Measurements from ENCODE around the gene GLDN. TPM values are rescaled to one million over a fixed set of nuclear protein-coding genes. Genes with fewer than 3 reads are reported as not detected.

GLDN gene
- polyA plus RNA-seq, 10 donors: 0.17 to 0.88 (median 0.37) TPM

DNA sequence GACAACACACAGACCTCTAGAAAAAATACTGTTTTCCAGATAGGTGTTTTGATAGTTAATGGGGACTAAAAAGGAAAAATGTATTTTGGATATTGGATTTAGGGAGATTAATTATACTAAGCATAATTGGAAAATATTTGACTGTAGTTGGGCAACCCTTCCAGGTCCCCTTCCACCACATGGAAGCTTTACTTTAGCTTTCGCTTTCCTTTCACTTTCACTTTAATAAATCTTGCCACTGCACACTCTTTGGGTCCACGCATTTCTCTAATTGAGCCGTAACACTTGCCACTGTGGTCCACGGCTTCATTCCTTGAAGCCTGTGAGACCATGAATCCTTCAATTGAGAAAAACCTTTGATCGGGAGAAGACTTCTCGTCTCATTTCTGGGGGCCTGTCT lies 15.5 kb downstream of the GLDN start:
- DNase-seq: no peak

DNA sequence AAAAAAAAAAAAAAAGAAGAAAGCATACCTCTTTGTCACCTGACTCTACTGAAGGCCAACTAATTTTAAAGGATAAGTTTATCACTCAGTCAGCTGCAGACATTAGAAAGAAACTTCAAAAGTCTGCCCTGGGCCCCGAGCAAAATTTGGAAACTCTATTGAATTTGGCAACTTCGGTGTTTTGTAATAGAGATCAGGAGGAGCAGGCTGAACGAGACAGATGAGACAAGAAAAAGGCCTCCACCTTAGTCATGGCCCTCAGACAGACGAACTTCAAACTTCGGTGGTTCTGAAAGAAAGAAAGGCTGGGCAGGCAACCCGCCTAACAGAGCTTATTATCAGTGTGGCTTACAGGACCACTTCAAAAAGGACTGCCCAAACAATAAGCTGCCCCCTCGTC lies 18.5 kb downstream of the GLDN start:
- no peak for DNase-seq

DNA sequence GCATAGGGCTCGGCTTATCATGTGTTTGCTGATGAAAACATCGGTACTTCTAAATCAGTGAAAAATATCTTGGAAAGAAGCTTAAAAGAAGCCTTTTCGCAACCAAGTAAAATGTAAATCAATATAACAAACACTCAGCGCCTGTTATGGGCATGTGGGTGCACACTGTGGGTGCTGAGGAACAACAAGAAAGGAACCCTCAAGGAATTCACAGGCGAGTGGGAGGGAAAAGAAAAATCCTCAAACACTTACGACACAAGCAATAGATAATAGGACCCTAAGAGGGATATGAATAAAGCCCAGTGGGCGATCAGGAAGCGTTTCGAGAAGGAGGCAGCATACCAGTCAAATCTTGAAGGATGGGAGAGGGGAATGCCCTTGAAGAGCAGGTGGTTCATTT lies 21.9 kb downstream of the GLDN start:
- no peak for DNase-seq

DNA sequence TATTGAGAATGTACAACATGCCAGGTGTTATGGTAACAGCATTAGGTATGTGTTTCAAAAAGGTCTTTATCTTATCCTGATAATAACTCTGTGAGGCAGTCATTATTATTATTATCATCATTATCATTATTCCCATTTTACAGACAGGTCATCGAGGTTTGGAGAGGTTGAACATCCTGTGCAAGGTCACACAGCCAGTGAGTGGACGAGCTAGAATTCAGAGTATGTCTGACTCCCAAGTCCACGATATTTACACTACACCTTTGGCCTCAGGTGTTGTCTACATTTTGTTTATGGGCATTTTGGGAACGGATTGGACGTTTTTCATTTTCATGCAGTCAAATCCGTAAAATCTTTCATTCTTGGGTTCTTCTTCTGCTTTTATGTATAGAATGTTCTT lies 24.0 kb downstream of the GLDN start:
- no peak for DNase-seq

DNA sequence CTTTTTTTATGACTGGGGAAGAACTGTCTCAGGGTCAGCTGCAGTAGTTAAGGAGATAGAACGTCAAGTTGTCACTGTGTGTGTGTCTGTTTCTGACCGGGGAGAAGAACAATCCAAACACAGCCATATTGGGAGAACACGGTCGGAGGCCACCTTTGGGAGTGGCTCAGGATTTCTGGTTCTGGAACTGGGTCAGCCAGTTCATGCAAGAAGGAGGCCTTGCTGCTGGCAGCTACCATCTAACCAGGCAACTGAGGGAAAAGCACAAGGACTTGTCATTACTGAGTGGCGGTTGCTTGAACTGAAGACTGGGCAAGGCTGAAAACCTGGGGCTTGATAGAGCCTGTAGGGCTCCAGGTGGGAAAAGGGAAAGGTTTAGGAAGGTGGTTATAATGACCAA lies 24.6 kb downstream of the GLDN start:
- no peak for DNase-seq

DNA sequence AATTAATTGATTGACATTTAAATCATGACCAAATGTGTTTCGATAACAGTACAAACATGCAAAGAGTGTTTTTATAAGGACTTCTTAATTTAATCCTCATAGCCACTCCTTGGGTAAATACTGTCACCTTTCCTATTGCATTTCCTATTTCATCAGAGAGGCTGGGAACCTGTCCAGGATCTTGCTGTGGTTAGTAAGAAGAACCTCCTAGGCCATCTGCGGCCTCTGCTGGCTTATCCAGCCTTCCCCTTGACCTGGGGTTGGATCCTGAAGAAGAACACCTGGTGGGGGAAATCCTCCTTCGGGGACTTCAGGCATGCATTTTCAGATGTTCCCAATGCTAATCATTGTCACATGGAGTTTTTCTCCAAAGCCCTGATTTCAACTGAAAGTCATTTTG lies 25.5 kb downstream of the GLDN start:
- peak in 2 of 3 donors; percentile 35 to 64 for DNase-seq

DNA sequence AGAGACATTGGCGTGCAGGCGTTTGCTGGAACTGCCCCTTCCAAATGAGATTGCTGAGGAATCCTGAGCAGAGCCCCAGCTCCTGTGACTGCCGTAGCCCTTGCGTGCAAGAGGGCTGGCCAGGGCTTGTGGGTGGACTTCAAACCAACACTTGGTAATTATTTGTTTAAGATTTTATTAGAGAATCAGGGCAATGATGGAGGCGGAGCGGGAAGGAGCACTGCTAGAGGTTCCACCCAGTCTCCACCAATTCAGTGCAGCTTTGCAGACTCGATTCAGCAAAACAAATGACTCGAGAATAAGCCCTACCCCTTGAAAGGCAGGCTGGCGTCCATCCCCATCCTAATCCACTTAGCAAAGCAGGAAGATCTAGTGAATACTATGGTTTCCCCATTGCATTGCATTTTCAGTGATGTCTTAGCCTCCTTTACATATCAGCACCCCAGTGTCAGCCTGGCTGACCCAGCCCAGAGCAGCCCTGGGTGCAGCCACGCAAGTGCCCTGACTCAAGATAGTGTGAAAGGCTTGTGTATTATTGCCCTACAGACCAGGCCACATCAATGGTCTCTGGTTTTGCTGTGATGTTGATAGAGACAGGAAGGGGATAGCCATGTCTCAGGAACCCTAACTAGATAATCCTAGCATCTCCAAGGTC lies 26.0 kb downstream of the GLDN start:
- peak in 1 of 3 donors; percentile 30 for DNase-seq

DNA sequence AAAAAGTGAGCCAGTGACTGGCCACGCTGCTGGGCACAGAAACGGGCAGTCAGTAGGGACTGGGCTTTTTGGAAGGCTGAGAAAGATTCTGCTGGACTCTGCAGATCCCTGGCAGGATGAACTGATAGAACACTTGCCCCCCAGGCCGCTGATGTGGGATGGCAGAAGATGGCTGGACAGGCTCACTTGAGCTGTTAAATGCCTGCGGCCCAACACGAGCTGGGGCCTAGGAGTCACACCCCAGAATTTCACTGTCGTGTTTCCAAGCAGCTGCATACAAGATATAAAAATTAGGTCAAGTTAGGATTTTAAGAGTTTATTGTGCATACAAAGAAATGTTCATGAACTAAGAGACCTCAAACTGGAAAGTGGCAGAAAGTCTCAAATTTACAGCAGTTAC lies 26.9 kb downstream of the GLDN start:
- no peak for DNase-seq

DNA sequence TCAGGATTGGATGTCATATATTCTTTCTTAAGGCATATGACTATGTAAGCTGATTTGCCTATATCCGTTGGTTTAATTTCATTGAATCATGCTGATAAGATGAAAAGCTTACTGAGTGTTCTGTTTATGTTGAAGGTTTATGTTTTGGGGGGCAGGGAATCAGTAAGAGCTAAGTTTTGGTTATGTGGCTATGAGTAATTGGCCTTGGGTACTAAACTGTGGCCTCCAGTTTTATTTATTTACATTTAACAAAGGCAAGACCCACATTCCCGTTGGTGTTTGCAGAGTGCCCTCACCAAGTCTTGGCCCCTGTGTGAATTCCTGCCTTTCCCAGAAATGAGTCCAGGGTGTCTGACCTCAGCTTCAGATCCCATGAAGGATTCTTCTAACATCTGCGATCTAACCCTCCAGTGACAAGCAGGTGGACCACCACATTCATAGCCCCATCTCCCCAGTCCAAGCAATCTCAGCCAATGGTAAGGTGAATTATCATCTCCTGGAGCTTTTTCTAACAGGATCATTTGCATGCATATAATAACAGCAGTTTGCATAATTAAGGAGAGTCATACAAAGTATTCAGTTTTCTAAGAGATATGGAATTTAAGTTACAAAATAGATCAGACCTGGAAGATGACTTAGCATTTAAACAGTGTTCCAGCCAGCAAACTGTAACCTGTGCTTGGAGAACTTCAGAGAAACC lies 27.4 kb downstream of the GLDN start:
- no peak for DNase-seq

DNA sequence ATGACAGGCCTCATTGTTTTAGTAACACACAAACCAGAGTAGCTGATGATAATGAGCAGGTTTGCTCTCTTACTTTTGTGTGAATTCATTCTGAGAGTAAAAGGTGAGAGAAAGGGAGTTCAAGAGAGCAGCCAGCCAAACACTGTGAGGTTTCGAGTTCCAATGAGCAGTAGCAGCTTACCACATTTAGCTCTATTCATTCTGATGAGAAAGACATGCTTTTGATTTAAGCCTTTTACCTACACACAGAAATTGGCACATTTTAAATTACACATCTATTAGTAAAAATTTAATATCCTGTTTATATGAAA lies 28.0 kb downstream of the GLDN start:
- no peak for DNase-seq

DNA sequence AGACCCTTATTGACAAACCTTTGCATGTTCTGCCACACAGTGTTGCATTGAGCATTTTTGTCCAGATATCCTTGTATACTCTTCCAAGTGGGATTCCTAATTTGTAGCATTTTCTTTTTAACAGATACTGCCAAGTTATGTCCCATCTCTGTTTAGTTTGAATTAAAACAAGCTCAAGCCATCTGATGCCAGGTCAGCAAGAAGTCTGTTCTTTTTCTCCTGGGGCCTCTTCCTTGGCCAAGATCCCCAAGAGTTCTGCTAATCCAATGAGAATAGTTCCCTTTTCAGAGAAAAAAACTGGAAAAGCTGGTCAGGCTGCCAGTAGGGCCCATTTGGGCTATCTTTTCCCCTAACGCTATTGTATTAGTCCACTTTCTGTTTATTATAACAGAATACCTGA lies 29.8 kb downstream of the GLDN start:
- DNase-seq: no peak

DNA sequence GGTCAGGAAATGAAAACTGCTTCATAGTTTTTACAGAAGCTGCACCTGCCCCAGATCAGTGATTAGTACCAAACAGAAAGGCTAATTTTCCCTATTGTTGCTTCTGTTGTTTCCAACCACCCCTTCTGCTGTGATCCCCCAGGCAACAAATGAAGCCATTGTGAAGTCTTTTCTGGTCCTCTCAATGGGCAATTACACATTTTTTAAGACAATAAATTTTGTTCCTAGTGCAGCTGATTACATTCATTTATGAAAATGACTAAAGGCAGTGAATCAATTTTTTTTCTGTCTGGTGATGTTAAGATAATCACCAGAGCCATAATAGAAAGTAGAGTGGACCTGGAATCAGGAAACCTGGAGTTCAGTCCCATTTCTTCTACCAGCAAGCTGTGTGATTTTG lies 32.7 kb downstream of the GLDN start:
- DNase-seq: no peak

DNA sequence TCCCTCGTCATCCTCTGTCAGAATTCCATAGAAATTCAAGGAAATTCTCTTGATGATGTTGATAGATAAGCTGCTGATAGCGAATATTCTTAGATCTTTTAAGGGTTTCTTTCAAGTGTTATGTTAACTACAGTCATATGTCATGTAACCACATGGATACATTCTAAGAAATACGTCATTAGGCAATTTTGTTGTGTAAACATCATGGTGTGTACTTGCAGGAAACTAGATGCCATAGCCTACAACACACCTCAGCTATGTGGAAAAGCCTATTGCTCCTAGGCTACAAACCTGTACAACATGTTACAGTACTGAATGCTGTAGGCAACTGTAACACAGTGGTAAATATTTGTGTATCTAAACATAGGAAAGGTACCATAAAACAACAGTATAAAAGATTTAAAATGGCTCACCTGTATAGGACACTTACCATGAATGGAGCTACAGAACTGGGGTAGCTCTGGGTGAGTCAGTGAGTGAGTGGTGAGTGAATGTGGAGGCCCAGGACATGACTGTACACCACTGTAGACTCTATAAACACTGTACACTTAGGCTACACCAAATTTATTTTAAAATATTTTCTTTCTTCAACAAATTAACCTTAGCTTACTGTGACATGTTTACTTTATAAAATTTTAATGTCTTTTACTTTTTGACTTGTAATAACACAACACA lies 34.6 kb downstream of the GLDN start:
- DNase-seq: no peak

DNA sequence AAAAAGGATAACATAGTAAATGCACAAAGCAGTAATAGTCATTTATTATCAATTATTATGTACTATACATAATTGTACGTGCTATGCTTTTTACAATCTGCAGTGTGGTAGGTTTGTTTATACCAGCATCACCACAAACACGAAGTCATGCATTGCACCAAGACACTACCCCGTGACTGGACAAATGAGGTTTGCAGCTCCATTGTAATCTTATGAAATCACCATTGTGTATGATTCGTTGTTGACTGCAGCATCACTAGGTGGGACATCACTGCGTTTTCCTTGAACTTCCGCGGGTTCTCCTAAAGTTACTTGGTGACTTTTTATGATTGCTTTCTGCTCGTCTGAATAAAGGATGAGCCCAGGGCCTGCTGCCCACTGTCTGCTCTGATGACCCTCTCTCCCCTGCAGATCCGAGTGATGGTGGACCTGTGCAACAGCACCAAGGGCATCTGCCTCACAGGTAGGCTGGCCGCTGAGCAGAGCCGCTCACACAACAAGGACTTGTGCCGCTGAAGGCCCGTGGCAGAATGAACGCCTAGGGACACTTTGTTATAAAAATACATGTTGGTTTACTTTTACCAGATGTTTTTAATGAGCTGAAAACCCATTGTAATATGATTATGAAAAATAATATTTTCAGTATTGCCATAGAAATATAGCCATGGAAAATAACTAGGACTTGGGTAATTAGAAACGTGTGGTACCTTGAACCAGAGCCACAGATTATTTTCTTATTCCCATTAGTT lies 35.8 kb downstream of the GLDN start:
- DNase-seq: peak in 2 of 3 donors; percentile 26 to 47

DNA sequence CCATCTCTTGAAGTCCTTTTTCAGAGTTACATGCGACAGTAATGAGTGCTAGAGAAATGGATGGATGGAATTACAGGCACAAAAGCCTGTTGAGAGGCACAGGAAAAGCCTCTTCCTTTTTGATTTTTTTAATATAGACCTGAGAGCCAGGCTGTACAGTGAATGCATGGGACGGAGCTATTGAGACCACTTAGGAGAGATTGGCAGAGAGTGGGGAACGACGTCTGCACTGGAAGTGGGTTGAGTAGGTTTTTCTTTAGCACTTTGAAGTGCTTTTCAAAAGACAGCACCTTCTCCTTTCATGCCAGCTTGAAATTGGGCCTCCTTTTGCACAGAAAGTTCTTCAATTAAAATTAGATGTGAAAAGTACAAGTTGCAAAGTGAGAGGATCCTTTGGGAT lies 37.0 kb downstream of the GLDN start:
- DNase-seq: no peak

DNA sequence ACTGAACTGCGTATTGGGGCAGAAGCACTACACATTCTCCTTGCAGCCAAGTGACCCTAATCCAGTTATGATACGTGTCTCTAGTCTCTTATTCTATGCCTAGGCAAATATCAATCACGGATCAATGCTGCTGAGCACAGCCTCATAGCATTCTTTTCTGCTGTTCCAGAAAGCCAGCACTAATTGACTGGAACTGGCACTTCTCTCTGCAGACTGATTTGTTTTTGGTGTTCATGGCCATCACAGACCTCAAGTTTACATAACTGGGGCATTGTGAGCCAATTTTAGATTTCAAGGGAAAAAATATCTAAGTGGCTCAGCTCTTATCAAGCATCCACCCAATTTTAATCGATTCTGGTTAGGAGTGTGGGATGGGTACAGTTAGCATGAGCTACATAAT lies 37.9 kb downstream of the GLDN start:
- no peak for DNase-seq

DNA sequence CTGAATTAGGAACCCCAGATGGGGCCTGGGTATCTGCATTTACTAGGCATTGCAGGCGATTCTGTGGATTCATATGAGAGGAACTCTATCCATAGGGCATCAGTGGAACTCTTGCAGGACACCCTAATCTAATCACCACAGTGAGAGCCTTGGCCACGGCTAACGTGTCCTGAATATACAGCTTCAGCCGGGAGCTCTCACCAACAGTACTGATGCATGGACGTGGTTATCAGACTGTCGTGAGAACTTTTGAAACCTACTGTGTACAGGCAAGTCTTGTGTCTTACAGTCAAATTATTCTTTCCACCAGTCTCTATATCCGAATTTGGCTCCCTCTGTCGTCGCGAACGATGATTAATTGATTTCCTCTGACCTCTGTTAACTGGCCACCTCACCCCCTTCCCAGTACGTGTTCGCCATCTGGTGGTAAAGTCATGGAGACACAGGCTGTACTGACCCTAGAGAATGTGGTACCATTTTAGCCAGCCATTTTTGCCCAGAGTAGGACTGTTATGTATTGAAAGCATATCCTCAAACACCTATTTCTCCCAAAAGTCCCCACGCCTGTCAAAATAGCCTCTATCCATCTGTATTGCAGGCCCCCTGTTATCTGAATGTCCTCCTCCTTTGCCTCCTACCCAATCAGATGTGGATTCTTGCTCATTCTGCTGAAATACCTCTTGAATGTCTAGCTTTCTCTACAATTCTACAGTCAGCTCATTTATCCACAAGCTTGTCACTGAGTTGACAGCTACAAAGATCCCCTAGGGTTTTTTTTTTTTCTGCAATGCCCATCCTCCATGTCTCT lies 39.7 kb downstream of the GLDN start:
- peak; percentile 64 to 89 (median 80) for DNase-seq

DNA sequence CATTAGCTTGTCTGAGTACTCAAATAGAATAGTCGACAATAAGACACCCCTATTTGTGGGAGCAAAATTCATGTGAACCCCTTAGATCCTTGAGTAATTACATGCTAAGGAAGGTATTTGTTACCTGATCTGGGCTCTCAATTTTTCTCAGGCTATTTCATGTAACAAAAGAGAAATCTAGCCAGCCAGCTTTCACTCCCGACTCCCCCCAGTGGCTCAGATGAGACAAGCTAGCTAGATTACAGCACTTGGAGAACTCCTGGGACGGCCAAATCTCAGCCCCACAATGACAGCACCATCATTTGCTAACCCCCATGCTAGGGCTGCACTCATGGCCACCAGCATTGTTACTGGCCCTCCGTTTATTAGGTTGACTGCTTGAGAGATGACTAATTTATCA lies 41.3 kb downstream of the GLDN start:
- DNase-seq: peak in 2 of 3 donors; percentile 32 to 65

DNA sequence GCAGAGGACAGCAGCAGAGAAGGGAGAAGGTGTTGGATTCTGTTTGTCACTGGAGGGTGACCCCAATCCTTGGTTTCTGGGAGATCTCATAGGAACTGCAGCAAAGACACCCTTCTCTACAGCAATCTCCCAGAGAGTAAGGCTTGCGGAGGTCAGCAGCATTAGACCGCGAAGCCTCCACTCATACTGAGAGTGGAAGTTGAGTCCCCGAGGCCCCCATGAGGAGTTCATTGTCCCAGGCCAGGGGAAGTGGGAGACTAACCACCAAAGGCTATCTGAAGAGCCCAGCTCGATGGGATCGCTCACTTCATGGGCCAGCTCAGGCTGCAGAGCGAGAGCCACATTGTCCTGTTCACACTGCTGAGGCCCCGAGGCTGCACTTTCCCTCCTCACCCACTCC lies 44.6 kb downstream of the GLDN start:
- no peak for DNase-seq

DNA sequence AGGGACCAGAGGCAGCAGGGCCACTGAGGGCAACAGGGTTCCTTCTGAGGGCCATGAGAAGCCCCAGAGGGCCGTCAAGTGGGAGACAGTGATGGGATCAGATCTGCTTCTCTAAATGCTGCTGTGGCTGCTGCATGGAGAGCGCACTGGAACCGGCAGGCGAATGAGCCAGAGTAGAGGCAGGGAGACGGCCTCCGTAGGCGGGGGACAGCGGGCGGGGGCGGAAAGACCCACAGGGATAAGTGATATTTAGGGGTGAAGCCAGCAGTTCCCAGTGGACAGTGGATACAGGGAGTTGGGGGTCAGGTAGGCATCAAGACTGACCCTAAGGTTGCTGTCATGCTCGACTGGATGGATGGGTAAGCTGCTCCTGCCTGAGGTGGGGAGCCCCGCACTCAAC lies 45.0 kb downstream of the GLDN start:
- DNase-seq: no peak

DNA sequence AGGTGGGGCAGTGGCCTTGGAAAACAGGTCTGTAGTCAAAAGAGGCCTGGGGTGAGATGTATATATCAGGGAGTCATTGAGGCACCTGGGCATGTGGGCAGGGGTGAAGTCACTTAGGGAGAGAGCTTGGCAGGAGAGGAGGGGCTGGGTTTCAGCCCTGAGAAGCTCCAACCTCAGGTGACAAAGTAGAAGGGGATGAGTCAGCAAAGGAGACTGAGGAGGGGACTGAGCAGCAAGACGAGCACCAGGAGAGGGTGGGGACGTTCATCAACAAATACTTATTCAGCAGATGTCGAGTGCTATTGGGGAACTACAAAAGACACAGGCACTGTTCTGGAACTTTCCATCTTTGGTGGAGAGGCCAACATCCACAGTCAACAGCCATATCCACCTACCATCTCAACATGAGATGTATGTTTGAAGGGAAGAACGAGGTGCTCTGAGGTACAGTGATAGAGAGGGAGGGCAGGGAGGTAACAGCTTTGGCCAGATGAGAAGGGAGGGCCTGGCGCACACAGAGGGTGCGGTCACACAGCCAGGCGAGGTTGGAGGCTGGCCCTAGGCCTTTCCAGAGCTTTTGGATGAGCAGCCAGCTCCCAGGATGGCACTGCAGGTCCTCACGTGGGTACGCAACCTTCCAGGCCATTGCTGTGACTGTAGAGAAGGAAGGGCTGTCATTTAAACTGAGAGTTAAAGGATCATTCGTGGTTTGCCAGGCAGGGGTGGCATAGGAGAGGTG lies 45.7 kb downstream of the GLDN start:
- no peak for DNase-seq

All from muscle of back (tissue), 11 donors.